H1 (cell line): ENCODE data around the gene CDKN3. TPM values are rescaled to one million over a fixed set of nuclear protein-coding genes. Genes with fewer than 3 reads are reported as not detected.

Source experiments
- ATF2 ChIP-seq: IDR thresholded peaks from 2 replicates; pipeline ENCODE4 v1.6.1; 2012; ENCODE audit warnings: low read length, inconsistent platforms
- CBX8 ChIP-seq: fragments of 300-800, 300-1000 bp; sonication (generic); IDR thresholded peaks from 2 replicates; pipeline ENCODE4 v1.7.1; 2016; ENCODE audit warnings: low read depth, low read length, borderline replicate concordance
- CHD7 ChIP-seq: fragments of 300-600 bp; sonication (generic); IDR thresholded peaks from 2 replicates; pipeline ENCODE4 v1.7.1; 2012; ENCODE audit warnings: low read length, moderate library complexity, mild to moderate bottlenecking, inconsistent platforms; ENCODE audit not compliant: insufficient replicate concordance
- GTF2F1 ChIP-seq: IDR thresholded peaks from 2 replicates; pipeline ENCODE4 v1.6.1; 2012; ENCODE audit warnings: low read depth, low read length, improper control_type of control experiment, borderline replicate concordance
- SIX5 ChIP-seq: IDR thresholded peaks from 2 replicates; pipeline ENCODE4 v1.6.1; 2011; ENCODE audit warnings: mild to moderate bottlenecking, low read depth, low read length
- SRF ChIP-seq: IDR thresholded peaks from 2 replicates; pipeline ENCODE4 v1.6.1; 2011; ENCODE audit warnings: mild to moderate bottlenecking, low read depth, low read length, moderate library complexity
- TAF7 ChIP-seq: optimal IDR thresholded peaks from 2 replicates; pipeline ENCODE3; 2011; ENCODE audit warnings: low read depth, mild to moderate bottlenecking, inconsistent platforms, low read length, moderate library complexity, borderline replicate concordance
- polyA plus RNA-seq, 7 experiments: library from polyadenylated mRNA; depleted of rRNA in 3 of 7; stranded (reverse) in 5 of 7; unstranded in 2 of 7; fragments of >200 nt in 5 of 7; fragments of 200-250 nt in 2 of 7; gene quantifications; 1 replicate in 5 of 7; 2 replicates in 1 of 7; 4 replicates in 1 of 7; pipeline versions ENCODE4 v1.2.1 to v1.2.3, GENCODE V29; 2011 to 2013; ENCODE audit warnings: missing spikeins in 2 of 7, mixed read lengths in 2 of 7
- total RNA-seq: library from RNA; stranded (reverse); fragmentation: NEBNext Ultra II Directional; extraction: Animal tissue kit (Norgen Biotek cat#: 25700); gene quantifications from 2 replicates; pipeline ENCODE4 v1.2.1, GENCODE V29; 2021

Gene CDKN3
- total and polyA plus RNA-seq, 2 of the 8 experiments (the other 6 are each of a cell fraction or from before 2014, with no cell fraction given) = 43.5 to 48.3 TPM

- TF ChIP-seq ATF2 (no peak), GTF2F1 (no peak), CBX8 (no peak), SRF (no peak), CHD7 (no peak), SIX5 (no peak), TAF7 (peak; percentile 84)
These were observed 44.4 kb downstream of the CDKN3 start, which contains the start of gene CNIH1 (continued) for GRCh38 chr14:54440873-54441868.
